Measurements from ENCODE around the gene RPS19BP1. TPM values are rescaled to one million over a fixed set of nuclear protein-coding genes. Genes with fewer than 3 reads are reported as not detected.
A peak's percentile ranks its signal among the peaks of the same experiment; 100 is the strongest.

RPS19BP1 gene
- polyA plus RNA-seq, 3 donors from 2014 or later: 139 to 239 (median 180) TPM

DNA sequence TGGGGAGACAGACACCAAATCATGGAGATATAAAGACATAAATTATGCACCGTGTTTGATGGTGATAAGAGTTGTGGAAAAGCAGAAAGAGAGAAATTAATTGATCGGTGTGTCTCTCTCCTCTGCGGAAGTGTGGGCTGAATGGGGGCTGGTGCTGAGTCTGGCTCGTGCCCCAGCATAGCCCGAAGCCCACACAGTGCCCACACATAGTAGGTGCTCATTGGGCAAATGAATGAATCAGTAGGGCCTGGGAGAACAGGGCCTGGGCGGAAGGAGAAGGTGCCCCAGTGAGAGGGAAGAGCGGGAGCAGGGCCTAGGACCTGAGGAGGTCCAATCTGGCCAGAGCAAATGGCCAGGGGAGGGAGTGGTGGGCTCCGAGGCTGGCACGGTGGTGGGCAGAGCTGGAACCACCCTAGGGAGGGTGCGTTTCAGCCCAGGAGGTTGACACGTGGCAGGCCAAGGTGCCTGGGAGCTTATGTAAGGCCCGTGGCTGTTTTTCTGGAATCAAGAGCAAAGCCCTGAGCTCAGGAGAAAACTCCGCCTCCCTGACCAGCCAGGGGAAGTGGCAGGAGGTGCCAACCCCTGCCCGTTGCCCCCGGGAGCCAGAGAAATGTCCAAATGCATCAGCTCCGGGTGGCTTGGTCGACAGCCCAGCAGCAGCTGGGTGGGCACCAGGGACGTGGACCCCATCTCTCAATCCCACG lies 35.9 kb upstream of the RPS19BP1 start:
- Mint-ChIP-seq H3K9me3 (peaks cover 0 to 4% (median 0%) of the 10 kb centered on the region in 6 donors), H3K4me1 (peaks cover 21% of the 10 kb centered on the region in 2 donors), H3K27me3 (ENCODE audit: low read depth in 3 of 3) (peaks cover 4 to 12% (median 6%) of the 10 kb centered on the region in 3 donors), H3K36me3 (no peaks in the 10 kb centered on the region), H3K4me3 (no peak overlapping the region), H3K27ac (no peak overlapping the region)
- DNase-seq: no peak

DNA sequence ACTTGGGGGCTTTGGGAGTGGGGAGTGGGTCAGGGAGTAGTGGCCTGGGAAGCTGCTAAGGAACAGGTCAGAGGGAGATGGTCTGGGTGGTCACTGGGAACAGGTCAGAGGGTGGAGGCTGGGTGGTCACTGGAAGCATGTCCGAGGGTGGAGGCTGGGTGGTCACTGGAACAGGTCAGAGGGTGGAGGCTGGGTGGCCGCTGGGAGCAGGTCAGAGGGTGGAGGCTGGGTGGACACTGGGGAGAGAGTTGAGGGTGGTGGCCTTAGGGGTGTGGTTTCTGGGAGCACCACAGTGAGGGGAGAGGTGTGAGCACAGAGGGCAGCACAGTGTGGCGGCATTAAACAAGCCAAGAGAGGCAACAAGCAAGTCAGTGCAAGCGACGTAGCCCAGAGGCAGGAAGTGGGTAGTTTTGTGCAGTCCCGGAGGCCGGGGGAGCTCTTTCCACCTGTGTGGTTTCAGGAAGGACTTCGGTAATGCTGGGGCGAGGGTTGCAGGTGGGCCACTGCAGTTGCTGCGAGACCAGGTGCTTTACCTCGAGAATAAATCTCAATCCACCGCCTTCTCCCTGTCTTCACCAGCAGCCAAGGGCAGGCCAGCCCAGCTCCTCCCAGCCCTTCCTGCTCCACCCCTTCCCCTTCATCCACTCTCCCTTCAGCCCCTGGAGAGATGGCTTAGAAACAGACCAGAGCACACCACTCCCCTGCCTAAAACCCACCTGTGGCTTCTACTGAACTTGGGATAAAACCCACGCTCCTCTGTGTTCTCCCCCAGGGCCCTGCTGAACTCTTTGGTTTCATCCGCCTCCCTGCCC lies 34.8 kb upstream of the RPS19BP1 start:
- Mint-ChIP-seq H3K9me3 (peaks cover 0 to 4% (median 0%) of the 10 kb centered on the region in 6 donors), H3K36me3 (no peaks in the 10 kb centered on the region), H3K27me3 (ENCODE audit: low read depth in 3 of 3) (peaks cover 4 to 12% (median 6%) of the 10 kb centered on the region in 3 donors), H3K27ac (peak overlapping the region in 2 of 6 donors; percentile 58 to 62), H3K4me3 (peak overlapping the region in 4 of 5 donors; percentile 14 to 19 (median 18)), H3K4me1 (peaks cover 21% of the 10 kb centered on the region in 2 donors)
- peak in 2 of 3 donors; percentile 27 to 28 for DNase-seq

- Mint-ChIP-seq H3K9me3 (peaks cover 0 to 4% (median 0%) of the 10 kb centered on the region in 6 donors), H3K4me3 (peak overlapping the region in 2 of 5 donors; percentile 33 to 60), H3K27ac (peak overlapping the region in 4 of 6 donors; percentile 20 to 87 (median 72)), H3K4me1 (peaks cover 21% of the 10 kb centered on the region in 2 donors), H3K27me3 (ENCODE audit: low read depth in 3 of 3) (peaks cover 2 to 12% (median 8%) of the 10 kb centered on the region in 3 donors), H3K36me3 (no peaks in the 10 kb centered on the region)
- DNase-seq: peak in 2 of 3 donors; percentile 19 to 31
Measured at GRCh38 chr22:39565414-39565944, 32.9 kb upstream of the RPS19BP1 start.

DNA sequence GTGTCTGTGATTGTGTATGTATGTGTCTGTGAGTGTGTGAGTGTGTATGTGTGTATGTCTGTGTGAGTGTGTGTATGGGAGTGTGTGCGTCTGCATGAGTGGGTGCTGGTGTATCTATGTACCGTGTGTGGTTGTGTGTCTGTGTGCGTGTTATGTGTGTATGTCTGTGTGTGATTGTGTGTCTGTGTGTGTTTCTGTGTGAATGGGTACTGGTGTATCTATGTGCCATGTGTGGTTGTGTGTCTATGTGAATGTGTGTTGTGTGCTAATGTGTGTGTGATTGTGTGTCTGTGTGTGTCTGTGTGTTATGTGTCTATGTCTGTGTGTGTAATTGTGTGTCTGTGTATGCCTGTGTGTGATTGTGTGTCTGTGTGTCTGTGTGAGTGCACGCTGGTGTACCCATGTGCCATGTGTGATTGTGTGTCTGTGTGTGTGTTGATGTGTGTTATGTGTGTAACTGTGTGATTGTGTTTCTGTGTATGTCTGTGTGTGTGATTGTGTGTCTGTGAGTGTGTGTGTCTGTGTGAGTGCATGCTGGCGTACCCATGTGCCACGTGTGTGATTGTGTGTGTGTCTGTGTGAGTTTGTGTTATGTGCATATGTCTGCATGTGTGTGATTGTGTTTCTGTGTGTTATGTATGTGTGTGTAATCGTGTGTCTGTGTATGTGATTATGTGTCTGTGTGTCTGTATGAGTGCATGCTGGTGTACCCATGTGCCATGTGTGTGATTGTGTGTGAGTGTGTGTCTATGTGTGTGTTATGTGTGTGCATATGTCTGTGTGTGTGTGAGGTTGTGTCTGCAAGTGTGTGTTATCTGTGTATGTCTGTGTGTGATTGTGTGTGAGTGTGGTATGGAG lies 31.3 kb upstream of the RPS19BP1 start:
- Mint-ChIP-seq H3K9me3 (peaks cover 0 to 4% (median 0%) of the 10 kb centered on the region in 6 donors), H3K27me3 (ENCODE audit: low read depth in 3 of 3) (peaks cover 2 to 16% (median 13%) of the 10 kb centered on the region in 3 donors), H3K4me3 (no peak overlapping the region), H3K4me1 (peaks cover 21% of the 10 kb centered on the region in 2 donors), H3K27ac (no peak overlapping the region), H3K36me3 (no peaks in the 10 kb centered on the region)
- no peak for DNase-seq

- Mint-ChIP-seq H3K4me1 (peaks cover 19 to 20% of the 10 kb centered on the region in 2 donors), H3K9me3 (peaks cover 0 to 4% (median 0%) of the 10 kb centered on the region in 6 donors), H3K27ac (no peak overlapping the region), H3K36me3 (no peaks in the 10 kb centered on the region), H3K4me3 (no peak overlapping the region), H3K27me3 (ENCODE audit: low read depth in 3 of 3) (peaks cover 2 to 18% (median 18%) of the 10 kb centered on the region in 3 donors)
- DNase-seq: no peak
Measured at GRCh38 chr22:39562839-39563489, 30.4 kb upstream of the RPS19BP1 start.

- DNase-seq: no peak
- H3K27me3 Mint-ChIP-seq (ENCODE audit: low read depth in 3 of 3): peaks cover 12 to 26% (median 14%) of the 10 kb centered on the region in 3 donors
- H3K9me3 Mint-ChIP-seq: no peaks in the 10 kb centered on the region
- H3K4me3 Mint-ChIP-seq: no peak overlapping the region
- no peak overlapping the region for H3K27ac Mint-ChIP-seq
- peaks cover 6 to 7% of the 10 kb centered on the region in 2 donors for H3K4me1 Mint-ChIP-seq
- H3K36me3 Mint-ChIP-seq: no peaks in the 10 kb centered on the region
Measured at GRCh38 chr22:39560127-39560526, 27.6 kb upstream of the RPS19BP1 start.

DNA sequence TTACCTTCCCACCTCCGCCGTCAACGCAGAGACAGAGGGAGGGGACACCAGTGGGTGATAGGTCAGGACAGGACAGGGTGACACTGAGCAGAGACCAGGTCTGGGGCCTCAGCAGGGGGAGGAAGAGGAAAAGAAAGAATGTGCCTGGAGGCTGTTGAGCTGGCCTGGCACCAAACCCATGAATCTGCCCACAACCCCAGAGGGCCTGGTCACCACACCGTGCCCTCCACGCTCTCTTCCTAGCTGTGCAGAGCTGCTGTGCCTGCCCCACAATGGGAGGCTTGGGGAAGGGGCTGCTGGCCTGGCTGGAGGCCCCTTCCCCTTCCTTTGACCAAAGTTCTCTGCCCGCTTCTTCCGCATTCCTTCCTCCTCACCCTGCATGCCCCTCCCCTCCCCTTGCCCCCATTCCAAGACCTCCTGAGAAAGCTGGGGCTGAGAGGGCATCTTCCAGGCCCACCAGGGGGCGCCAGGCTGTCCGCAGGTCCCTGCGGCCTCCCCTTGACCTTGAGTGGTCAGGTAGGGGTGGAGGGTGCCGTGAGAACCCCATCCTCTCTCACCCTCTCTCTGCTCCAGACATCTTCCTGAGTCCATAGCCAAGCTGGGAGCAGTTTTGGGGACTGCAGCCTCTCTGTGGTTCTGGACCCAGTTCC lies 27.0 kb upstream of the RPS19BP1 start:
- DNase-seq: no peak
- no peaks in the 10 kb centered on the region for H3K36me3 Mint-ChIP-seq
- H3K4me1 Mint-ChIP-seq: peaks cover 6 to 7% of the 10 kb centered on the region in 2 donors
- H3K27ac Mint-ChIP-seq: no peak overlapping the region
- no peak overlapping the region for H3K4me3 Mint-ChIP-seq
- peaks cover 11 to 28% (median 15%) of the 10 kb centered on the region in 3 donors for H3K27me3 Mint-ChIP-seq (ENCODE audit: low read depth in 3 of 3)
- H3K9me3 Mint-ChIP-seq: no peaks in the 10 kb centered on the region

DNA sequence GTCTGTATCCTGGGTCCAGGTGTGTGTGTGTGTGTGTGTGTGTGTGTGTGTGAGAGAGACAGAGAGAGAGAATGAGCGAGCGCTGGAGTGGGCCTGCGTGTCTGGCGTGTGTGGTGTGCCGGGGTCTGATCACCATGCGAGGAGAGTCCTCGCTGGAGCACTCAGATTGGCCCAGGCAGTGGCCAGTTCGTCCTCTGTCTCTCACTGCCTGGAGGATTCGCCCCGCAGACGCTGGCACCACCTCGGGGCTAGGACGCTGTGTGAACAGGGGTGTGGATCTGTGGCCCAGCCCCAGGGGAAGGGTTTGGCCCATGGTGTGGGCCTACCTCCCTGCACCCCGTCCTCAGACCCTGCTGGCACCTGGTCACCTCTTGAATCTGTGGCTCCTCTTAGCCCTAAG lies 26.4 kb upstream of the RPS19BP1 start:
- H3K4me3 Mint-ChIP-seq: no peak overlapping the region
- no peaks in the 10 kb centered on the region for H3K9me3 Mint-ChIP-seq
- H3K27me3 Mint-ChIP-seq (ENCODE audit: low read depth in 3 of 3): peaks cover 11 to 33% (median 15%) of the 10 kb centered on the region in 3 donors
- H3K4me1 Mint-ChIP-seq: peaks cover 6 to 7% of the 10 kb centered on the region in 2 donors
- no peaks in the 10 kb centered on the region for H3K36me3 Mint-ChIP-seq
- peak overlapping the region in 1 of 6 donors; percentile 17 for H3K27ac Mint-ChIP-seq
- DNase-seq: no peak

DNA sequence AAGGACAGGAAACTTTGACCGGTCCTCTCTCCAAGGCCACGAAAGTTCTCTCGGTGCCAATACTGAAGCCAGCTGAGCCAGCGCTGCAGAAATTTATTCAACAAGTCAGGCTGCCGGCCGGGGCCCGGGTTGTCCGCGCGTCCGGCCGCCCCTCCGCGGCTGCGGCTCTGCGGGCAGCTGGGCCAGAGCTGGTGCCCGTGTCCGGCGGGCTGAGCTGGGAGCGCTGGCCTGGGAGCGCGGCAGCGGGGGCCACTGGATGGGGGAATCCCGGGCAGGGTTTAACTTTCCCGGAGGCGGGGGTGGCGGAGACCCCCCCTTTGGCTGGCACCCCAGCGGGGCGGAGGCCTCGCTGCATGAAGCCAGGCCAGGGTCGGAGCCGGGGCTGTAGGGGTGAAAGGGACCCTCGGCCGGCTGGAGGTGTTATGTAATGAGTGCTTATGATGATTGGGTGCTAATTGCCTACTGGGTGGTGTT lies 25.7 kb upstream of the RPS19BP1 start:
- DNase-seq: no peak
- H3K36me3 Mint-ChIP-seq: no peaks in the 10 kb centered on the region
- H3K27me3 Mint-ChIP-seq (ENCODE audit: low read depth in 3 of 3): peaks cover 11 to 33% (median 15%) of the 10 kb centered on the region in 3 donors
- H3K4me3 Mint-ChIP-seq: peak overlapping the region in 2 of 5 donors; percentile 43 to 57
- H3K27ac Mint-ChIP-seq: no peak overlapping the region
- peaks cover 6 to 7% of the 10 kb centered on the region in 2 donors for H3K4me1 Mint-ChIP-seq
- H3K9me3 Mint-ChIP-seq: no peaks in the 10 kb centered on the region

DNA sequence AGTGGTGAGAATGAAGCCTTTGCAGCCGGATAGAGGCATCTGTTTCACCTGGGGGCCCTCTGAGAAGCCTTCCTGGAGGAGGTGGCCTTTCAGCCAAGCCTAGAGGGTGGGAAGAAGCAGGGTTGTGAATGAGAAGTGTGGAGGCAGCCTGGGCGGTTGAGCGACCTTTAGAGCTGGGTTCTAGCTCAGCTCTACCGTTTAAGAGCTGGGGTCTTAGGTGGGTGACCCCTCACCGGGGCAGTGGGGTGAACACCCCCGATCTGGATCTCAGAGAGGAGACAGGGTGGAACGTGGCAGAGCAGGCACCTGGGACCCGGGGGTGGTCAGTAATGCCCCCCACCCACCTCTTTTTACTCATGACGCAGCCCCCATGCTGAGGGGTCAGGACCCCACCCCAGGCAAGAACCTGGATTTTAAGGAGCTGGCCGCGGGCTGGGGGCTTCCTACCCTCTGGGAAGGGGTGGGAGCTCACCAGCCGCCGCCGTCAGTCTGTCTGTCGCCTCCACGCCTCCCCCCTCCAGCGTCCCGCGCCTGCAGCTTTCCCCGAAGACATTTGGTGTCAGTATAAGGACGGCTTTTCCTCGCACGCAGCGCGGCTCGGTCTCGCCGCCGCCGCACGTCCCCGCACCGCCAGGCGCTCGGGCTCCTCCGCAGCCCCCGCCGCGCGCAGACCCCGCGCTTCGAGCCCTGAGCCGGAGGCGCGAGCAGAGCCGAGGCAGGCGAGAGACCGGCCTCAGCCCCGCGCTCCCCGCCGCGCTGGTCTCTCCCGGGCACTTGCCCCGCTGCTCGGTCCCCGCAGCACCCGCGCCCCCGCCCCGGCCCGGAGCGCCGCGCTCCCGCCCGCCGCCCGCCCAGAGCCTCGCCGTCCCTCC lies 24.7 kb upstream of the RPS19BP1 start:
- no peak overlapping the region for H3K27ac Mint-ChIP-seq

DNA sequence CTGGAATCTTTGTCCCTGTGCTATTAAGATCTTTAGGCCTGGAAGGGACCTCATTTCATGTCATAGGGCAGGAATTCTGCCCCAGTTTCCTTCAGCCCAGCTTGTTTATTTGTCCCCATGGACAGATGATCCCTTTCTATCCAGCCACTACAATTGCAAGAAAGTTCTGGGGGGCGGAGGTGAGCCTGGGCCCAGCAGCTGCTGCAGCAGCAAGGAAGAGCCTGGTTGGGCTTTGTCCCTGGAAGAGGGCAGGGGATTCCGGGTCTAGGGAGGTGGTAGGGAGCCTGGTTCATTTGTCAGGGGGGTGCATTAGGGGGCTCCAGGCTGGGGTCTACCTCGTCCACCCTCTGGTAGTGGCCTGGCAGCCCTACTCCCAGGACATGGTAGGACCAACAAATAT lies 21.6 kb upstream of the RPS19BP1 start:
- Mint-ChIP-seq H3K4me3 (no peak overlapping the region), H3K4me1 (peaks cover 6 to 7% of the 10 kb centered on the region in 2 donors), H3K27me3 (ENCODE audit: low read depth in 3 of 3) (peaks cover 15 to 37% (median 19%) of the 10 kb centered on the region in 3 donors), H3K36me3 (no peaks in the 10 kb centered on the region), H3K9me3 (no peaks in the 10 kb centered on the region), H3K27ac (no peak overlapping the region)
- no peak for DNase-seq

More for the DNA sequence above, 24.7 kb upstream of the RPS19BP1 start:
- no peak for DNase-seq
- Mint-ChIP-seq H3K4me3 (peak overlapping the region in 3 of 5 donors; percentile 15 to 80 (median 67)), H3K27me3 (ENCODE audit: low read depth in 3 of 3) (peaks cover 13 to 40% (median 15%) of the 10 kb centered on the region in 3 donors), H3K9me3 (no peaks in the 10 kb centered on the region), H3K4me1 (peaks cover 6 to 7% of the 10 kb centered on the region in 2 donors), H3K36me3 (no peaks in the 10 kb centered on the region)

All from immature natural killer cell (primary cell).